ENCODE measurements around the gene CCDC124. TPM values are rescaled to one million over a fixed set of nuclear protein-coding genes. Genes with fewer than 3 reads are reported as not detected.
A peak's percentile ranks its signal among the peaks of the same experiment; 100 is the strongest.

Gene CCDC124
- total and polyA plus RNA-seq, 10 of the 15 experiments (the other 5 are each of a cell fraction or from before 2014, with no cell fraction given) = 3.7 to 184 (median 51.8) TPM

DNA sequence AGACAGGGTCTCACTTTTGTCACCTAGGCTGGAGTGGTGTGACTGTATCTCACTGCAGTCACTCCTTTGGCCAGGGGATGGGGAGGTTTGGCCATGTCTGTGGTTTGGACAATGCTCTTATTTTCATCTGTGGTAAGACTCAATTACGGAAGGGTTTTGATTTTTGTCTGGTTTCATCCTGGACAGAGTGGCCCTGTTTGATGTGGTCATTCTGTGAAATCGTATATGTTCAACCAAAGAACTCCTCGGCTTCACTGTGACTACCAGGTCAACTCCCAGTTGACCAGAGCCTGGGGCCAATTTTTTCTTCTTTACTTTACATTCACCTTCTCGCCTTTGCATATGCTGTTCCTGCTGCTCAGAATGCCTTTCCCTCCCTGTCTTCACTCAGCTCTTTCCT, 6.8 kb upstream of the CCDC124 start (continued):
- TF ChIP-seq, protein P1, sequence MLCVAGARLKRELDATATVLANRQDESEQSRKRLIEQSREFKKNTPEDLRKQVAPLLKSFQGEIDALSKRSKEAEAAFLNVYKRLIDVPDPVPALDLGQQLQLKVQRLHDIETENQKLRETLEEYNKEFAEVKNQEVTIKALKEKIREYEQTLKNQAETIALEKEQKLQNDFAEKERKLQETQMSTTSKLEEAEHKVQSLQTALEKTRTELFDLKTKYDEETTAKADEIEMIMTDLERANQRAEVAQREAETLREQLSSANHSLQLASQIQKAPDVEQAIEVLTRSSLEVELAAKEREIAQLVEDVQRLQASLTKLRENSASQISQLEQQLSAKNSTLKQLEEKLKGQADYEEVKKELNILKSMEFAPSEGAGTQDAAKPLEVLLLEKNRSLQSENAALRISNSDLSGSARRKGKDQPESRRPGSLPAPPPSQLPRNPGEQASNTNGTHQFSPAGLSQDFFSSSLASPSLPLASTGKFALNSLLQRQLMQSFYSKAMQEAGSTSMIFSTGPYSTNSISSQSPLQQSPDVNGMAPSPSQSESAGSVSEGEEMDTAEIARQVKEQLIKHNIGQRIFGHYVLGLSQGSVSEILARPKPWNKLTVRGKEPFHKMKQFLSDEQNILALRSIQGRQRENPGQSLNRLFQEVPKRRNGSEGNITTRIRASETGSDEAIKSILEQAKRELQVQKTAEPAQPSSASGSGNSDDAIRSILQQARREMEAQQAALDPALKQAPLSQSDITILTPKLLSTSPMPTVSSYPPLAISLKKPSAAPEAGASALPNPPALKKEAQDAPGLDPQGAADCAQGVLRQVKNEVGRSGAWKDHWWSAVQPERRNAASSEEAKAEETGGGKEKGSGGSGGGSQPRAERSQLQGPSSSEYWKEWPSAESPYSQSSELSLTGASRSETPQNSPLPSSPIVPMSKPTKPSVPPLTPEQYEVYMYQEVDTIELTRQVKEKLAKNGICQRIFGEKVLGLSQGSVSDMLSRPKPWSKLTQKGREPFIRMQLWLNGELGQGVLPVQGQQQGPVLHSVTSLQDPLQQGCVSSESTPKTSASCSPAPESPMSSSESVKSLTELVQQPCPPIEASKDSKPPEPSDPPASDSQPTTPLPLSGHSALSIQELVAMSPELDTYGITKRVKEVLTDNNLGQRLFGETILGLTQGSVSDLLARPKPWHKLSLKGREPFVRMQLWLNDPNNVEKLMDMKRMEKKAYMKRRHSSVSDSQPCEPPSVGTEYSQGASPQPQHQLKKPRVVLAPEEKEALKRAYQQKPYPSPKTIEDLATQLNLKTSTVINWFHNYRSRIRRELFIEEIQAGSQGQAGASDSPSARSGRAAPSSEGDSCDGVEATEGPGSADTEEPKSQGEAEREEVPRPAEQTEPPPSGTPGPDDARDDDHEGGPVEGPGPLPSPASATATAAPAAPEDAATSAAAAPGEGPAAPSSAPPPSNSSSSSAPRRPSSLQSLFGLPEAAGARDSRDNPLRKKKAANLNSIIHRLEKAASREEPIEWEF (IDR thresholded peaks at IDR 0.05; ENCODE audit: insufficient replicate concordance, low read depth, low read length) = no peak
- TF ChIP-seq SMAD1 (IDR thresholded peaks at IDR 0.05; ENCODE audit: low read depth, partially characterized antibody) = no peak
- TF ChIP-seq BHLHE40 (IDR thresholded peaks at IDR 0.05; ENCODE audit: borderline replicate concordance in 1 of 2, low read depth in 2 of 2, low read length in 1 of 2) = peak in 1 of 2 experiments; percentile 25; a peak in 1 of 4 replicates
- TF ChIP-seq ASH2L (IDR thresholded peaks at IDR 0.05; ENCODE audit: borderline replicate concordance, low read depth) = no peak
- TF ChIP-seq RCOR1 (conservative IDR thresholded peaks at IDR 0.05; ENCODE audit: low read depth, low read length) = no peak
- TF ChIP-seq, protein P2, sequence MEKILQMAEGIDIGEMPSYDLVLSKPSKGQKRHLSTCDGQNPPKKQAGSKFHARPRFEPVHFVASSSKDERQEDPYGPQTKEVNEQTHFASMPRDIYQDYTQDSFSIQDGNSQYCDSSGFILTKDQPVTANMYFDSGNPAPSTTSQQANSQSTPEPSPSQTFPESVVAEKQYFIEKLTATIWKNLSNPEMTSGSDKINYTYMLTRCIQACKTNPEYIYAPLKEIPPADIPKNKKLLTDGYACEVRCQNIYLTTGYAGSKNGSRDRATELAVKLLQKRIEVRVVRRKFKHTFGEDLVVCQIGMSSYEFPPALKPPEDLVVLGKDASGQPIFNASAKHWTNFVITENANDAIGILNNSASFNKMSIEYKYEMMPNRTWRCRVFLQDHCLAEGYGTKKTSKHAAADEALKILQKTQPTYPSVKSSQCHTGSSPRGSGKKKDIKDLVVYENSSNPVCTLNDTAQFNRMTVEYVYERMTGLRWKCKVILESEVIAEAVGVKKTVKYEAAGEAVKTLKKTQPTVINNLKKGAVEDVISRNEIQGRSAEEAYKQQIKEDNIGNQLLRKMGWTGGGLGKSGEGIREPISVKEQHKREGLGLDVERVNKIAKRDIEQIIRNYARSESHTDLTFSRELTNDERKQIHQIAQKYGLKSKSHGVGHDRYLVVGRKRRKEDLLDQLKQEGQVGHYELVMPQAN (conservative IDR thresholded peaks at IDR 0.05) = no peak
- peak; percentile 50; the same call in 1 of the 2 replicates for TF ChIP-seq CBFB (IDR thresholded peaks at IDR 0.05; ENCODE audit: low read depth)
- TF ChIP-seq RUNX3 (IDR thresholded peaks at IDR 0.05; ENCODE audit: low read length) = peak; percentile 98
- TF ChIP-seq, protein P3, sequence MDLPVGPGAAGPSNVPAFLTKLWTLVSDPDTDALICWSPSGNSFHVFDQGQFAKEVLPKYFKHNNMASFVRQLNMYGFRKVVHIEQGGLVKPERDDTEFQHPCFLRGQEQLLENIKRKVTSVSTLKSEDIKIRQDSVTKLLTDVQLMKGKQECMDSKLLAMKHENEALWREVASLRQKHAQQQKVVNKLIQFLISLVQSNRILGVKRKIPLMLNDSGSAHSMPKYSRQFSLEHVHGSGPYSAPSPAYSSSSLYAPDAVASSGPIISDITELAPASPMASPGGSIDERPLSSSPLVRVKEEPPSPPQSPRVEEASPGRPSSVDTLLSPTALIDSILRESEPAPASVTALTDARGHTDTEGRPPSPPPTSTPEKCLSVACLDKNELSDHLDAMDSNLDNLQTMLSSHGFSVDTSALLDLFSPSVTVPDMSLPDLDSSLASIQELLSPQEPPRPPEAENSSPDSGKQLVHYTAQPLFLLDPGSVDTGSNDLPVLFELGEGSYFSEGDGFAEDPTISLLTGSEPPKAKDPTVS (IDR thresholded peaks at IDR 0.05; ENCODE audit: low read depth, low read length) = no peak
- no peak for TF ChIP-seq RBBP5 (conservative IDR thresholded peaks at IDR 0.05)
- no peak for TF ChIP-seq RB1 (IDR thresholded peaks at IDR 0.05; ENCODE audit: borderline replicate concordance)
- TF ChIP-seq NFIC (IDR thresholded peaks at IDR 0.05; ENCODE audit: low read depth, low read length) = peak; percentile 49; the same call in 1 of the 2 replicates
- no peak for TF ChIP-seq EED (IDR thresholded peaks at IDR 0.05; ENCODE audit: low read depth)
- no peak for TF ChIP-seq NFYA (IDR thresholded peaks at IDR 0.05; ENCODE audit: borderline replicate concordance, low read depth, low read length)
- TF ChIP-seq, protein P4, sequence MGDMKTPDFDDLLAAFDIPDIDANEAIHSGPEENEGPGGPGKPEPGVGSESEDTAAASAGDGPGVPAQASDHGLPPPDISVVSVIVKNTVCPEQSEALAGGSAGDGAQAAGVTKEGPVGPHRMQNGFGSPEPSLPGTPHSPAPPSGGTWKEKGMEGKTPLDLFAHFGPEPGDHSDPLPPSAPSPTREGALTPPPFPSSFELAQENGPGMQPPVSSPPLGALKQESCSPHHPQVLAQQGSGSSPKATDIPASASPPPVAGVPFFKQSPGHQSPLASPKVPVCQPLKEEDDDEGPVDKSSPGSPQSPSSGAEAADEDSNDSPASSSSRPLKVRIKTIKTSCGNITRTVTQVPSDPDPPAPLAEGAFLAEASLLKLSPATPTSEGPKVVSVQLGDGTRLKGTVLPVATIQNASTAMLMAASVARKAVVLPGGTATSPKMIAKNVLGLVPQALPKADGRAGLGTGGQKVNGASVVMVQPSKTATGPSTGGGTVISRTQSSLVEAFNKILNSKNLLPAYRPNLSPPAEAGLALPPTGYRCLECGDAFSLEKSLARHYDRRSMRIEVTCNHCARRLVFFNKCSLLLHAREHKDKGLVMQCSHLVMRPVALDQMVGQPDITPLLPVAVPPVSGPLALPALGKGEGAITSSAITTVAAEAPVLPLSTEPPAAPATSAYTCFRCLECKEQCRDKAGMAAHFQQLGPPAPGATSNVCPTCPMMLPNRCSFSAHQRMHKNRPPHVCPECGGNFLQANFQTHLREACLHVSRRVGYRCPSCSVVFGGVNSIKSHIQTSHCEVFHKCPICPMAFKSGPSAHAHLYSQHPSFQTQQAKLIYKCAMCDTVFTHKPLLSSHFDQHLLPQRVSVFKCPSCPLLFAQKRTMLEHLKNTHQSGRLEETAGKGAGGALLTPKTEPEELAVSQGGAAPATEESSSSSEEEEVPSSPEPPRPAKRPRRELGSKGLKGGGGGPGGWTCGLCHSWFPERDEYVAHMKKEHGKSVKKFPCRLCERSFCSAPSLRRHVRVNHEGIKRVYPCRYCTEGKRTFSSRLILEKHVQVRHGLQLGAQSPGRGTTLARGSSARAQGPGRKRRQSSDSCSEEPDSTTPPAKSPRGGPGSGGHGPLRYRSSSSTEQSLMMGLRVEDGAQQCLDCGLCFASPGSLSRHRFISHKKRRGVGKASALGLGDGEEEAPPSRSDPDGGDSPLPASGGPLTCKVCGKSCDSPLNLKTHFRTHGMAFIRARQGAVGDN (IDR thresholded peaks at IDR 0.05) = no peak
- TF ChIP-seq NRF1 (conservative IDR thresholded peaks at IDR 0.05; ENCODE audit: low read depth, low read length) = no peak
- no peak for TF ChIP-seq HDAC6 (IDR thresholded peaks at IDR 0.05; ENCODE audit: unreplicated experiment)
- TF ChIP-seq SIN3A (IDR thresholded peaks at IDR 0.05; ENCODE audit: low read depth, low read length) = no peak
- TF ChIP-seq NR2F1 (conservative IDR thresholded peaks at IDR 0.05) = peak; percentile 54; the same call in 1 of the 2 replicates
